ENCODE measurements around the gene GRAPL.
A peak's percentile ranks its signal among the peaks of the same experiment; 100 is the strongest.
"Not testable (repeated sequence)": the region's sequence is repeated elsewhere in the genome, so short reads cannot be mapped to it uniquely, and the experiment has no call there.

GRAPL gene

DNA sequence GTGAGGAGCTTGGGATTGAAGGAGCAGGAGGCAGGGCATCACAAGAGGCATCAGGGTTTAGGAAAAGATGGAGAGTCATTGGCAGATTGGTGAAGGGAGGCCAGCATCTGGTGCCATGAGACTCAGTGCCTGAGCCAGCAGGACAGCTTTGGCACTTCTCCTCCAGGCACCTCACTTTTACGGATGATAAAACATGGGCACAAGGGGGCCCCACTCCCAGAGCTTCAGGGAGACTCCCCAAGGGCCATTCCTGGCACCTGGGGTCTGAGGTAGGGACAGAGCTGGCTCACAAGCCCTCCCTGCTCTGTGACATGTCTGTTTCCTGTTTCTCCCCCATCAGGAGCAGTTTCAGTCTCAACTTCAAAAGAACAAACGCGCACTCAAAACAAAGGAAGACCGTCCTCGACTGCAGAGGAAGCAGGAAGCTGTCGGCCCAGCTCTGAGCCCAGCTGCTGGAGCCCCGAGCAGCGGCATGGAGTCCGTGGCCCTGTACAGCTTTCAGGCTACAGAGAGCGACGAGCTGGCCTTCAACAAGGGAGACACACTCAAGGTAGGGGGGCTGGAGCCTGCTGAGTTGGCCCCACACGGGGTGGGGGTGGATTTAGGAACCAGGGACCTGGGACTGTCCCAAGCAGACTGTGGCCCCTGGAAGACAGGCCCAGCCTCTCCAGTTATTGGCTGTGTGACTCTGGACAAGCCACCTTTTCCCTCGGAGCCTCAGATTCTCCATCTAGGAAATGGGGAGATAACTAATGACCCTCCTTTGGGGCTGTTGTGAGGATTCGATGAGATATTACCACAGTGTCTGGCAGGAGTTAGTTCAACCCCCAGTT lies at the start of gene GRAPL:
TSS of gene GRAPL (plus strand) at position 442 of the 833 bp plus-strand sequence. CDS start at position 473, 31 bp downstream.
- not testable (repeated sequence) for H3K27ac Mint-ChIP-seq; H3K9me3 Mint-ChIP-seq; H3K36me3 Mint-ChIP-seq (ENCODE audit: low read depth); H3K4me1 Mint-ChIP-seq; H3K4me3 Mint-ChIP-seq; DNase-seq; H3K27me3 Mint-ChIP-seq (ENCODE audit: low read depth, poor library complexity)

DNA sequence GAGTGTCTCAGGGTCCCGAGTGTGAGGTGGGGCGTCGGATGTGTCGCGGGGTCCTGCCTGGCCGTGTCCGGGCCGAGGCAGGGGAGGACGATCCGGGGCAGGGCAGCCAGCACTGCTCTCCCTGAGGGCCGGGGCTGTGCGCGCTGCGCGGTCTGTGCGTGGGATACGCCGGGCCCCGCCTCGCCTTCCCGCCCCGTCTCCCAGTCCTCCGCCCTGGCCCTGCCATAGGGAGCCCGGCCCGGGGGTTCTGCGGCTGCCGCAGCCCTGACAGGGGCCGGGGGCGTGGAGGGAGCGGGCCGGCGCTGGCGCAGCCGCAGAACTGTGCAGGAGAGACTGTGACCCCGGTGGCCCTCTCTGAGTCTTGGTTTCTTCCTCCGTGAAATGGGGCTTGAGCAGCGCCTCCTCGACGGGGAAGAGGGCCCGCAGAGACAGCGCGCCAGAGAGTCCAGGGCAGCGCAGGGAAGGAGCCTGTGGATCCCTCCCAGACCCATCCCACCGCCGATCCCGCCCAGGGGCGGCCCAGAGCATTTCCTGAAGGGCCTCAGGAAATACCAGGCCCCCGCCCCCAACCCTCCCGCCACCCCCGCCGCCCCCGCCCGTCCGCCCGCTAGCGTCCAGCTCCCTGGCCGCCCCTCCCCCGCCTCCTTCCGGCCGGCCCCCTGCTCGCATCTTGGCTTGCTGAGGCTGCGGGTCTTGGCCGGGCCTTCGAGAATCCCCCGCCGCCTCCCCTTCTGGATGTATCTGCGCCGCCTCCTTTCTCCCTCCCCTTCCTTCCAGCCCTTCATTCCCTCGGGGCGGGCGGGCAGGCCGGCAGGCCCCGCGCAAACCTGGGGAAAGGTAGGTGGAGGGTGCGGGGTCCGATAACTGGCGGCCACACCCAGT lies 38.3 kb upstream of the GRAPL start:
- peak; percentile 28 for DNase-seq
- H3K27ac Mint-ChIP-seq; H3K27me3 Mint-ChIP-seq (ENCODE audit: low read depth, poor library complexity); H3K4me3 Mint-ChIP-seq; H3K36me3 Mint-ChIP-seq (ENCODE audit: low read depth); H3K4me1 Mint-ChIP-seq; H3K9me3 Mint-ChIP-seq: not testable (repeated sequence)

GRCh38 chr17:19090058-19090772 lies 37.2 kb upstream of the GRAPL start:
- not testable (repeated sequence) for H3K9me3 Mint-ChIP-seq; DNase-seq; H3K4me1 Mint-ChIP-seq; H3K27me3 Mint-ChIP-seq (ENCODE audit: low read depth, poor library complexity); H3K4me3 Mint-ChIP-seq; H3K27ac Mint-ChIP-seq; H3K36me3 Mint-ChIP-seq (ENCODE audit: low read depth)

- H3K4me1 Mint-ChIP-seq; H3K4me3 Mint-ChIP-seq; H3K27me3 Mint-ChIP-seq (ENCODE audit: low read depth, poor library complexity); DNase-seq; H3K36me3 Mint-ChIP-seq (ENCODE audit: low read depth); H3K27ac Mint-ChIP-seq; H3K9me3 Mint-ChIP-seq: not testable (repeated sequence)
Observed at GRCh38 chr17:19092737-19093683, 34.4 kb upstream of the GRAPL start.

GRCh38 chr17:19093684-19094438 lies 33.5 kb upstream of the GRAPL start:
- not testable (repeated sequence) for H3K27ac Mint-ChIP-seq; H3K4me1 Mint-ChIP-seq; DNase-seq; H3K9me3 Mint-ChIP-seq; H3K36me3 Mint-ChIP-seq (ENCODE audit: low read depth); H3K4me3 Mint-ChIP-seq; H3K27me3 Mint-ChIP-seq (ENCODE audit: low read depth, poor library complexity)

DNA sequence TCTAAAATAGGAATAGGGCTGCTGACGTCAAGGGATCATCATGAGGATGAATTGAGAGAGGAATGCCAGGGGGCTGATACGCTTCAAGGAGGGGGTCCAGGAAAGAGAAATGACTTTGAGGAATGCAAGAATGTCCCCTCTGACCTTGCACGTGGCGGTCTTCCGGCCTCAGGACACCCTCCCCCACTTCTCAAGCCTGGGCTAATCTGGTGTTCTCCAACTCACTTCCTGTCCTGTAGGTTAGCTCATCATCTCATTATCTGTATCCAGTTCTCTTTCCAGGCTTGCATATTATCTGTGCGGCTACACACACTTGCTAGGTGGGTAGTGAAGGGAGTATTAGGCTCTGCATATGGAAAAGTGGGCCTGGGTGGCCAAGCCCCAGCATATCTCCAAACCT lies 18.9 kb upstream of the GRAPL start:
- not testable (repeated sequence) for H3K36me3 Mint-ChIP-seq (ENCODE audit: low read depth); H3K27ac Mint-ChIP-seq; H3K4me3 Mint-ChIP-seq; H3K4me1 Mint-ChIP-seq; H3K27me3 Mint-ChIP-seq (ENCODE audit: low read depth, poor library complexity); H3K9me3 Mint-ChIP-seq
- peak; percentile 9 for DNase-seq

GRCh38 chr17:19110189-19111097 lies 16.9 kb upstream of the GRAPL start:
- not testable (repeated sequence) for H3K9me3 Mint-ChIP-seq; H3K36me3 Mint-ChIP-seq (ENCODE audit: low read depth); H3K4me3 Mint-ChIP-seq; DNase-seq; H3K27me3 Mint-ChIP-seq (ENCODE audit: low read depth, poor library complexity); H3K4me1 Mint-ChIP-seq; H3K27ac Mint-ChIP-seq

- H3K27ac Mint-ChIP-seq; H3K4me1 Mint-ChIP-seq; H3K36me3 Mint-ChIP-seq (ENCODE audit: low read depth); H3K9me3 Mint-ChIP-seq; H3K27me3 Mint-ChIP-seq (ENCODE audit: low read depth, poor library complexity): not testable (repeated sequence)
- peak; percentile 55 for DNase-seq
- H3K4me3 Mint-ChIP-seq, result peak overlapping the region; percentile 60
Observed at GRCh38 chr17:19111111-19111711, 16.2 kb upstream of the GRAPL start.

- not testable (repeated sequence) for H3K9me3 Mint-ChIP-seq; H3K36me3 Mint-ChIP-seq (ENCODE audit: low read depth); H3K27me3 Mint-ChIP-seq (ENCODE audit: low read depth, poor library complexity); H3K27ac Mint-ChIP-seq; H3K4me1 Mint-ChIP-seq
- peak overlapping the region; percentile 48 for H3K4me3 Mint-ChIP-seq
- peak; percentile 46 for DNase-seq
Observed at GRCh38 chr17:19111801-19112458, 15.5 kb upstream of the GRAPL start.

DNA sequence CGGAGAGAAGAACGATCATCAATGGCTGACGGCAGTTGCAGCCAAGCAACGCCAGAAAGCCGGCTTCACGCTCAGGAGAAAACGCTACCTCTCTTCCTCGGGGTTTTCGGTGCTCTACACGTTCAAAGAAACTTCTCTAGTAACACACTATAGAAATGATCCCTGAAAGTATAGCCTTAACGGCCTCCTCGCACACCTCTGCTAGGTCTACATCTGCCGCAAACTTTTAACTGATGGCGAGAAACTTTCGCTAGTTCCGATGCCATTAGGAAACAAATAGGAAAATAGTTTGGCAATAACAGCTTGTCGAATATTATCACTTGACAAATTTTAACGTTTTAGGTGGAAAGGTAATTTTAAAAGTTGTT lies 14.9 kb upstream of the GRAPL start:
- not testable (repeated sequence) for H3K27ac Mint-ChIP-seq; H3K27me3 Mint-ChIP-seq (ENCODE audit: low read depth, poor library complexity); H3K9me3 Mint-ChIP-seq; H3K36me3 Mint-ChIP-seq (ENCODE audit: low read depth); H3K4me1 Mint-ChIP-seq; DNase-seq; H3K4me3 Mint-ChIP-seq

GRCh38 chr17:19118695-19119094 lies 8.7 kb upstream of the GRAPL start:
- H3K27me3 Mint-ChIP-seq (ENCODE audit: low read depth, poor library complexity); H3K27ac Mint-ChIP-seq; H3K4me1 Mint-ChIP-seq; H3K9me3 Mint-ChIP-seq; H3K36me3 Mint-ChIP-seq (ENCODE audit: low read depth); H3K4me3 Mint-ChIP-seq; DNase-seq: not testable (repeated sequence)

All from nephron progenitor cell (in vitro differentiated cells).